Astrocyte of the spinal cord (primary cell): Measurements from ENCODE around the gene ELOF1.
A peak's percentile ranks its signal among the peaks of the same experiment; 100 is the strongest.

Experiments
- DNase-seq: peaks from one replicate; pipeline ENCODE4 v3.0.0; 2011; ENCODE audit warnings: low read depth, low spot score
- H3K4me3 ChIP-seq: 2 replicates; pipeline ENCODE4 v1.5.1; 2011; ENCODE audit warnings: low read depth, mild to moderate bottlenecking, low read length, moderate library complexity
- CTCF ChIP-seq: IDR thresholded peaks from 2 replicates; pipeline ENCODE4 v1.5.1; 2012; ENCODE audit warnings: low read depth, mild to moderate bottlenecking, low read length, inconsistent platforms
- in situ Hi-C: cut with HindIII; loops from 2 replicates; pipeline ENCODE4 v1.10.0; 2017; ENCODE audit warnings: low sequenced_read_pairs

The ELOF1 gene

GRCh38 chr19:11513946-11514345, 45.1 kb downstream of the ELOF1 start:
- no peak overlapping the region for H3K4me3 ChIP-seq
- TF ChIP-seq CTCF, result no peak
- no peak for DNase-seq
- in situ Hi-C loops, result no loop called here

GRCh38 chr19:11510444-11510843, 48.6 kb downstream of the ELOF1 start:
- in situ Hi-C loops, result no loop called here
- no peak for DNase-seq
- no peak for TF ChIP-seq CTCF
- H3K4me3 ChIP-seq, result no peak overlapping the region

GRCh38 chr19:11507370-11508078, 51.5 kb downstream of the ELOF1 start:
- no peak for TF ChIP-seq CTCF
- in situ Hi-C loops, result no loop called here
- no peak overlapping the region for H3K4me3 ChIP-seq
- no peak for DNase-seq

GRCh38 chr19:11506967-11507366, 52.1 kb downstream of the ELOF1 start:
- no peak overlapping the region for H3K4me3 ChIP-seq
- no peak for TF ChIP-seq CTCF
- in situ Hi-C loops, result no loop called here
- no peak for DNase-seq

GRCh38 chr19:11506101-11506555, 52.9 kb downstream of the ELOF1 start:
- in situ Hi-C loops, result no loop called here
- no peak for TF ChIP-seq CTCF
- H3K4me3 ChIP-seq, result peak overlapping the region; percentile 53
- no peak for DNase-seq

- in situ Hi-C loops, result no loop called here
- TF ChIP-seq CTCF, result no peak
- peak within 1 kb of the TSS; percentile 53 for H3K4me3 ChIP-seq
- peak; percentile 95 for DNase-seq
Observed at GRCh38 chr19:11505504-11506100, 53.4 kb downstream of the ELOF1 start, which contains the start of gene ZNF653. ZNF653 (minus strand) TSS chr19:11505839; CDS start chr19:11505786, 53 bp downstream.
